ENCODE data around the gene SLC2A9. TPM values are rescaled to one million over a fixed set of nuclear protein-coding genes. Genes with fewer than 3 reads are reported as not detected.

Gene SLC2A9
- total RNA-seq, 1 experiment from 2014 or later = 1.8 TPM

DNA sequence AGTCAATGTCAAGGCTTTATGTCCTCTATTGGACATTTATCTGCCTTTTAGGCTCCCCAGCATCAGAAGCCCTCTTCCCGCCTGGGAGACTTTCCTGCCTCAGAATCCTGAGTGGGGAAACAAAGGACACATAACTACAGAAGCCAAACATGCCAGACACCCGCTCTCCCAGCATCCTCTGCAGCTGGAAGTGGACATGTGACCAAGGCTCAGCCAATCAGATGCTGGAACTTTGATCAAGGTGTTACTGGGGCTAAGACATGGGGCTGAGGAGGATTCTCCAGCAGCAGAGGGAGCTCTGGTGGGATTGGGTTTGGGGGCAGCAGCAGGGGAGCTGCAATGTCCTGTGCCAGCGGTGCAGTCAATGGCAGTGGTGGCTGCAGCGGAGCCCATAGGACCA lies 19.5 kb downstream of the SLC2A9 start:
- Mint-ChIP-seq H3K27ac (ENCODE audit: unreplicated experiment) (no peak overlapping the region), H3K9me3 (ENCODE audit: low read depth, unreplicated experiment) (no peaks in the 10 kb centered on the region), H3K27me3 (ENCODE audit: unreplicated experiment) (no peaks in the 10 kb centered on the region), H3K4me1 (ENCODE audit: low read depth, unreplicated experiment) (peaks cover 12% of the 10 kb centered on the region), H3K4me3 (ENCODE audit: low read depth, unreplicated experiment) (no peak overlapping the region), H3K36me3 (ENCODE audit: insufficient read depth, unreplicated experiment) (peaks cover 5% of the 10 kb centered on the region)
- CTCF ChIA-PET = no interaction called here
- intact Hi-C loops (cut with micrococcal nuclease; ENCODE audit: unreplicated experiment) = no loop called here
- DNase-seq = no peak
- BruUV-seq (replicated peaks) = no TSS peak
- TF ChIP-seq, protein P1, sequence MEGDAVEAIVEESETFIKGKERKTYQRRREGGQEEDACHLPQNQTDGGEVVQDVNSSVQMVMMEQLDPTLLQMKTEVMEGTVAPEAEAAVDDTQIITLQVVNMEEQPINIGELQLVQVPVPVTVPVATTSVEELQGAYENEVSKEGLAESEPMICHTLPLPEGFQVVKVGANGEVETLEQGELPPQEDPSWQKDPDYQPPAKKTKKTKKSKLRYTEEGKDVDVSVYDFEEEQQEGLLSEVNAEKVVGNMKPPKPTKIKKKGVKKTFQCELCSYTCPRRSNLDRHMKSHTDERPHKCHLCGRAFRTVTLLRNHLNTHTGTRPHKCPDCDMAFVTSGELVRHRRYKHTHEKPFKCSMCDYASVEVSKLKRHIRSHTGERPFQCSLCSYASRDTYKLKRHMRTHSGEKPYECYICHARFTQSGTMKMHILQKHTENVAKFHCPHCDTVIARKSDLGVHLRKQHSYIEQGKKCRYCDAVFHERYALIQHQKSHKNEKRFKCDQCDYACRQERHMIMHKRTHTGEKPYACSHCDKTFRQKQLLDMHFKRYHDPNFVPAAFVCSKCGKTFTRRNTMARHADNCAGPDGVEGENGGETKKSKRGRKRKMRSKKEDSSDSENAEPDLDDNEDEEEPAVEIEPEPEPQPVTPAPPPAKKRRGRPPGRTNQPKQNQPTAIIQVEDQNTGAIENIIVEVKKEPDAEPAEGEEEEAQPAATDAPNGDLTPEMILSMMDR (IDR thresholded peaks at IDR 0.05; ENCODE audit: unreplicated experiment) = no peak

DNA sequence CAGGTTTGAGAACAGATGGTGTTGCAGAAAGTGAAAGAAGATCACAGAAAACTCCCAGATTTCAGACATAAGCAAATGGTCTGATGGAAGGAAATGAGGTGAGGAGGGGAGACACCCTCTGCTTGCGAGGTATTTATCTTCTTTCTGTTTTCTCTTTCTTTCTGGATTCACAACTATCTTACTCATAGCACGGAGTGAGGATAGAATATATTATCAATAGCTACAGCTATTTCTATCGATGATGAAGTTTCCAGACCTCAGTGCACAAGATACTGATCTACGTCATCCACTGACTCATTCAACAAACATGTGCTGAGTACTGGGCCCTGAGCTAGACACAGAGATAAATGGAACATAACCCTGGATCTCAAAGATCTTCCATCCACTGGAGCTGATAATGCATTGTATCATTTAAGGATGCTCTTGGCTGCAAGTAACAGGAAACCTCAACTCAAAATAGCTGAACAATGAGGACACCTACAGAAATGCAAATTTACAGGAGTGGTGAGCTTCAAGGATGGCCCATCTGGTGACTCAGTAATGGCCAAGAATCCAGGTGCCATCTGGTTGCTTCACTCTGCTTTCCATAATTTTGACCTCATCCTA lies 21.2 kb downstream of the SLC2A9 start:
- H3K4me1 Mint-ChIP-seq (ENCODE audit: low read depth, unreplicated experiment) = peaks cover 7% of the 10 kb centered on the region
- CTCF ChIA-PET = no interaction called here
- H3K4me3 Mint-ChIP-seq (ENCODE audit: low read depth, unreplicated experiment) = no peak overlapping the region
- H3K27ac Mint-ChIP-seq (ENCODE audit: unreplicated experiment) = no peak overlapping the region
- TF ChIP-seq, protein P1 (IDR thresholded peaks at IDR 0.05; ENCODE audit: unreplicated experiment) = no peak
- DNase-seq = no peak
- BruUV-seq (replicated peaks) = no TSS peak
- no peaks in the 10 kb centered on the region for H3K27me3 Mint-ChIP-seq (ENCODE audit: unreplicated experiment)
- H3K36me3 Mint-ChIP-seq (ENCODE audit: insufficient read depth, unreplicated experiment) = no peaks in the 10 kb centered on the region
- intact Hi-C loops (cut with micrococcal nuclease; ENCODE audit: unreplicated experiment) = no loop called here
- no peaks in the 10 kb centered on the region for H3K9me3 Mint-ChIP-seq (ENCODE audit: low read depth, unreplicated experiment)

DNA sequence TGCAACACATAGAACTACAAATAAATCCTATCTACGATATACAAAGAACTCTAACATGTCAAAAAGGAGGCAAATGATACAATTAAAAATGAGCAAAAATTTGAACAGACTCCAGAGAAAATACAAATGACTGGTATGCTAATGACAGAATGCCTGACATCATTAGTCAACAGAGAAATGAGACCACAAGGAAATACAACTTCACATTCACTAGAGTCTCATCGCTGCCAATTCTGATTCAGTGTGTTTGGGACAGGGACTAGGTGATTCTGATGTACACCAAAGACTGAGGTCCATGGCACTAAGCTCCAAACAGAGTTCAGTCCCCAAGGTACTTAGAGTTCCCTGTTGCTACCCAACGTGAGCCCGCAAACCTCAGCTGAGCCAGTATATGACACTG lies 23.4 kb downstream of the SLC2A9 start:
- Mint-ChIP-seq H3K4me3 (ENCODE audit: low read depth, unreplicated experiment) (no peak overlapping the region), H3K4me1 (ENCODE audit: low read depth, unreplicated experiment) (peaks cover 7% of the 10 kb centered on the region), H3K36me3 (ENCODE audit: insufficient read depth, unreplicated experiment) (no peaks in the 10 kb centered on the region), H3K27me3 (ENCODE audit: unreplicated experiment) (no peaks in the 10 kb centered on the region), H3K9me3 (ENCODE audit: low read depth, unreplicated experiment) (no peaks in the 10 kb centered on the region), H3K27ac (ENCODE audit: unreplicated experiment) (no peak overlapping the region)
- TF ChIP-seq, protein P1 (IDR thresholded peaks at IDR 0.05; ENCODE audit: unreplicated experiment) = no peak
- CTCF ChIA-PET = no interaction called here
- DNase-seq = no peak
- intact Hi-C loops (cut with micrococcal nuclease; ENCODE audit: unreplicated experiment) = no loop called here
- no TSS peak for BruUV-seq (replicated peaks)

DNA sequence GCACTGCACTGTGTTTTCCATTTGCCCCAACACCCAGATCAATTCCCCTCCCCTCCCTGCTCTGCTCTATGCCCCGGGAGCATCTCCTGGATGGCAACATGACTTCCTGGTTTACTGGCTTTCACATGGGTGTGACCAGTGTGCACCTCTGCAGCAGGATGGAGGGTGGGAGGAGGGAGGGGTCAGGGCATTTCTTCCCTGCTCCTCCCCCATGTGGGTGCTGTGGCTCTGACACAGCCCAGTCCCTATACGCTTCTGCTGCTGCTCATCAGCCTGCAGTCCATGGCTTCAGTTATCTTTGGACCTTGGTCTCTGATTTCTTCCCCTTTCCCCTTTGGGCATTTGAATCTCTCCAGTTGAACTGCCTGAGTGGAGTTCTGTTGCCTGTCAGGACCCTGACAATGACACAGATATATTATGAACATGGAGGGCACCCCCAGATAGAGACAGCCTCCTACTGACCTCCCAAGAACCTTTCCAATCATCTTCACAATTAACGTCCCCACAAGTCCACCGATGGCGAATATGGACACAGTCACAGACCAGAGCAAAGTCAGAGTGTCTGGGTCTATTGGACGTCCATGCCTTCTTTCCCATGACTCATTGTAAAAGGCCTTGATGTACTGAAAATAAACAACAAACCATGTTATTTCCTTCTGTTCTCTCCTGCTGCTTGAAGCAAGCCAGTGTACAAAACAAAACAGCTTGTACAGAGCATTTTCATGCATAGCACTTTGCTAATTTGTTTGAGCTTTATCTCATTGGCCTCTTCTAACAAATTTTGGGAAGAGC lies 24.8 kb downstream of the SLC2A9 start:
- H3K27ac Mint-ChIP-seq (ENCODE audit: unreplicated experiment) = no peak overlapping the region
- peaks cover 2% of the 10 kb centered on the region for H3K27me3 Mint-ChIP-seq (ENCODE audit: unreplicated experiment)
- no peak for DNase-seq
- TF ChIP-seq, protein P1 (IDR thresholded peaks at IDR 0.05; ENCODE audit: unreplicated experiment) = no peak
- H3K36me3 Mint-ChIP-seq (ENCODE audit: insufficient read depth, unreplicated experiment) = no peaks in the 10 kb centered on the region
- no peaks in the 10 kb centered on the region for H3K9me3 Mint-ChIP-seq (ENCODE audit: low read depth, unreplicated experiment)
- no TSS peak for BruUV-seq (replicated peaks)
- H3K4me3 Mint-ChIP-seq (ENCODE audit: low read depth, unreplicated experiment) = no peak overlapping the region
- CTCF ChIA-PET = no interaction called here
- H3K4me1 Mint-ChIP-seq (ENCODE audit: low read depth, unreplicated experiment) = peaks cover 7% of the 10 kb centered on the region
- intact Hi-C loops (cut with micrococcal nuclease; ENCODE audit: unreplicated experiment) = no loop called here

All from Calu3 (cell line).